DND-41 (cell line): Measurements from ENCODE around the gene TMEM271.

ENCODE experiments used
- CTCF ChIP-seq: IDR thresholded peaks from 2 replicates; pipeline ENCODE4 v1.5.1; 2012; ENCODE audit warnings: borderline replicate concordance, low read length, moderate library complexity, mild to moderate bottlenecking; ENCODE audit not compliant: poor library complexity, severe bottlenecking; ENCODE audit errors: extremely low read depth
- EZH2 ChIP-seq: IDR thresholded peaks from 3 replicates; pipeline ENCODE4 v1.6.1; 2012; ENCODE audit warnings: borderline replicate concordance, low read depth, mild to moderate bottlenecking, moderate library complexity, low read length, inconsistent platforms; ENCODE audit not compliant: severe bottlenecking

- TF ChIP-seq CTCF (no peak), EZH2 (no peak)
Measured at GRCh38 chr4:560731-561291, 15.3 kb downstream of the TMEM271 start.
